ENCODE data around the gene EPHA6.

GRCh38 chr3:97102641-97103040 is 288.2 kb downstream of the EPHA6 start:
- TF ChIP-seq POLR2A (IDR thresholded peaks at IDR 0.05) (no peak), CTCF (IDR thresholded peaks at IDR 0.05) (no peak)
